GM21381 (cell line): Measurements from ENCODE around the gene NUP54.

Experiments
- ATAC-seq: cut with Tn5 transposase; IDR thresholded peaks from one replicate; pipeline ENCODE4 v1.9.1; 2021; ENCODE audit warnings: mild to moderate bottlenecking, moderate library complexity; ENCODE audit not compliant: unreplicated experiment

Gene NUP54

DNA sequence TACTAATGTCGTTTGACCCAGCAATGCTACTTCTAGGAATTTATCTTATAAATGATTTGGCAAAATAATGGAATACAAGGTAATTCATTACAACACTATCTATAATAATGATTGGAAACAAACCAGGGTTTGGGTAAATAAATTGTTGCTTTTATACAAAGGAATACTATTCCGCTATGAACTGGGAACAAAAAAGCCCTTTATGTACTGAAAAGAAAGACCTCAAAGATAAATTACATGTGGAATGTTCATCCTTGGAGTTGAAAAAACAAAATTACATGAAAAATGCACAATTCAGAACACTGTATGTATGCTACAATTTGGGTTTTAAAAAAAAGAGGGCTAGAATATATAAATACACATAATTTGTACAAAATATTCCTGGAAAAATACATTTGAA lies 5.2 kb upstream of the NUP54 start:
- no peak for ATAC-seq

DNA sequence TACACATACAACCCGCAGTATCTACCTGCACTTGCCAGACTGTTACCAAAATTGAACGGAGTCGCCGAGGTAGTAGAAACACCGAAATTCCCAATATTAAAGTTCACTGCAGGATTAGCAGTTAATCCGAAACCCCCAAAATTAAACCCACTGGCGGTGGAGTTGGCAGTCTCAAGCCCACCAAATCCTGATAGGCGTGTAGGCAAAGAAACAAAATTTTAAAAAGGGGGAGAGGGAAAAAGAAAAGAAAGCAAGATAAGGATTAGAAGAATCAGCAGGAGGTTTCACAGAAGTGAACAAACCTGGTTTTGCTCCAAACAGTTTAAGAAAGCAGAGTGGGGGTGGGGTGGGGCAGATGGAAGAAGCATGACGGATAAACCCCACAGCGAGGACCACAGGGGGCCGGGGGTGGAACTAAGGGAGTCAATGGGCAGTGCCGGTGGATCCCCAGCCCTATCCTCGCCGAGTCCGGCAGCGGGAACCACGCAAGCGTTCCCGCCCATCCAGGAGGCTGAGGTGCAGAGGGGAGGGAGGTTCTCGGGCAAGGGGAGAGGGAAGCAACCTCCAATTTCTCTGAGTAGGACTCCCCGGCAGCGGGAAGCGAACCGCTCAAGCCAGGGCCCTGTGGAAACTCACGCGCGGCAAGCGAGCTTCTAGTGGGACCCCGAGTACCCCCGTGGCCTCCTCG lies 599 bp downstream of the NUP54 start:
- ATAC-seq: peak; percentile 33

DNA sequence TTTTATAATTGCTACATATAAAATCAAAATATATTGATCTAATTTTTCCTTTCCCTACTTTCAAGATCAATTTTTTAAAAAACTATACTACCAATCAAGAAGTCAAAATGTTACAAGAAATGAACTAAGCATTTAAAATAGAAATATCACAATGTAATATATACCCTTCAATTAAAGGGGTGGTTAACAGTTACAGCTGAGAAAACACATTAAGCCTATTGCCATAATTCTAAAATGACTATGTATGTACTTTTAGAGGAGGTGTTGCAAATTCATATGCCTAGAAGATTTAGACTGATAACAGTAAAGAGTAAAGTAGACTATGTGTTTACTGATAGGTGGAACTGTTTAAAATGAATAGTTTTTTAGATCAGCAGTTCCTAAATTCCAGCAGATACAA lies 3.7 kb downstream of the NUP54 start:
- no peak for ATAC-seq

DNA sequence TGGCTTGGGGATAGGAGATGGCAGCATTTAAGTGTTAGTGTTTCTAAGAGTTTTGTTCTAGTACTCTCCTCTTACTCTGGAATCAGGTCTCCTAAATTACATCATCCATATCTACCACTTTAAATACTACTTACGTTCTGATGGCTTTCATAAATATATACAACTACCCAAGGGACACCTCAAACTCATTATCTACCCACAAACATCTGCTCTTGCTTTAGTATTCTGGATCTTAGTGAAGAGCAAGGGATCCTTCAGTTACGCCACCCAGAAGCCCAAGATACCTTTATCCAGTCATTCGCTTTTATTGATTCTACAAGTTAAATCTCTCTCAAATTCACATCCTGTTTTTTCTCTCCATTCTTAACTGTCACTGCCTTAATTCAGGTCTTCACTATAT lies 7.0 kb downstream of the NUP54 start:
- ATAC-seq: no peak

DNA sequence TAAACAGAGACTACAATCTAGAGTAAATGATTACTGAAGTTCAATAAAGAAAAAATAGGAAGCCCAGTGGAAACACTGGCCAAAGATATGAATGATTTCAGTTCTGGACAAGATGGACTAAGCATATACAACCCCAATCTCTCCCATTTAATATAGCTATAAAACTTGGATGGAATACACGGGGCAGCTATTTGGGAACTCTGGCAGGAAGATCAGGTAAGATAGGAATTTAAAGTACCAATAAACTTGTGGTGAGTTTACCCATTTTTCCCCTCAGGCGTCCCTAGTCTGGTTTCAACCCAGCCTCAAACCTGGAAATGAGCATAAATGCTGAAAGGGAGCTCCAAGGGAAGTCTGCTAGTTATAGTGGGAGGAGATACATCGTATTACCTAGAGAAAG lies 20.4 kb downstream of the NUP54 start:
- ATAC-seq: no peak

DNA sequence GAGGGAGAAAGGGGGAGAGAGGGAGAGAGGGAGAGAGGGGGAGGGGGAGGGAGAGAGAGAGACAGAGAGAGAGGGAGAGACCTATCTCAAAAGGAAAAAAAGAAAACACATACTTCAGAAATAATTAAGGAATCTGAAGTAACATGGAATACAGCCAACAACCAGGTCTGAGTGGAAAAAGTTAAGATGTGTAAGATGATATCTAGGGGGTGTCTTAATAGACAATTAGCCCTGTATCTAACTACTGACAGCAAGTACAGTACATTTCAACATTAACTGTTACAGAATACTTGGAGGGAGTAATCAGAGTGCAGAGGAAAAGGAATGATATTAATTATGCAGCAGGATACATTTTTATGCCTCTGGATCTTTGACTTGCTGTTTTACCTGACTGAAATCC lies 22.4 kb downstream of the NUP54 start:
- ATAC-seq: no peak

DNA sequence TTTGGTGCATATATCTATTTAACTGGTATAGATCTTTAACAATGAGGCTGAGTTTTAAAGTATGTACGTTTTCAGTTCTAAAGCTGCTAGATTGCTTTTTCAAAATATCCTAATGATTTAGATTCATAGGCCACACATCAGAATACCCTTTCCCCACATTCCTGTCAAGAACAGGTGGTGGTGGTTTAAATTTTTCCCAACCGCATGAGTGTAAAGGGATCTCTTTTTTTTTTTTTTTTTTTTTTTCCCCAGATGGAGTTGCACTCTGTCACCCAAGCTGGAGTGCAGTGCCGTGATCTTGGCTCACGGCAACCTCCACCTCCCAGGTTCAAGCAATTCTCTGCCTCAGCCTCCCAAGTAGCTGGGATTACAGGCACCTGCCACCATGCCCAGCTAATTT lies 28.0 kb downstream of the NUP54 start:
- ATAC-seq: no peak

DNA sequence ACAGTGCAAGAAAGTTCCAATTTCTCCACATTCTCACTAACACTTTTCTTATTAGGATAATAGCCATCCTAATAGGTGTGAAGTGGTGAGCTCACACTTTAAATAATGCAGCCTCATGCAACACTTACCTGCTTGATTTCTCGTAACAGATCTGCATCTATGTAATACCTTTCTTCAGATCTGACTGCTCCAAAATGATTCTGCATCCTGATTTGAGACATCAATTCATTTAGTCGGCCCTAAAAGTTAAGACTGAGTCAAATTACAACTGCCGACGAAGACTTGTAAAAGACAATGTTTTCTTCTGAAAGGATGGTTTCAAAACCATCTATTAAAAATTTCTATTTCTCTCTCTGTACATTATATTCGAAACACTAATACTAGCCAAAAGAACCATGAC lies 30.7 kb downstream of the NUP54 start:
- no peak for ATAC-seq

DNA sequence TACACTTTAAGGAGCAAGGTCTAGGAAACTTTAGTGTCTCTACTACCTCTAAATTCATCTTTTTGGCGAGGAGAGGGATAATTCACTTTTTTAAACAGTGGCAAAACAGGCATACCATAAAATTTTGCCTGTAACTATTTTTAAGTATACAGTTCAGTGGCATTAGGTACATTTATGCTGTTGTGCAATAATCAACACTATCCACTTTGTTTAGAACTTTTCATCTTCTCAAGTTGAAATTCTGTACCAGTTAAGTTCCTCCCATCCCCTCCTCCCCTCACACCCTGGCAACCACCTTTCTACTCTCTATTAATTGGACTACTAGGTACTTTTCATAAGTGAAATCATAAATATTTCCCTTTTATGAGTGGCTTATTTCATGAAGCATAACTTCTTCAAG lies 31.4 kb downstream of the NUP54 start:
- no peak for ATAC-seq

DNA sequence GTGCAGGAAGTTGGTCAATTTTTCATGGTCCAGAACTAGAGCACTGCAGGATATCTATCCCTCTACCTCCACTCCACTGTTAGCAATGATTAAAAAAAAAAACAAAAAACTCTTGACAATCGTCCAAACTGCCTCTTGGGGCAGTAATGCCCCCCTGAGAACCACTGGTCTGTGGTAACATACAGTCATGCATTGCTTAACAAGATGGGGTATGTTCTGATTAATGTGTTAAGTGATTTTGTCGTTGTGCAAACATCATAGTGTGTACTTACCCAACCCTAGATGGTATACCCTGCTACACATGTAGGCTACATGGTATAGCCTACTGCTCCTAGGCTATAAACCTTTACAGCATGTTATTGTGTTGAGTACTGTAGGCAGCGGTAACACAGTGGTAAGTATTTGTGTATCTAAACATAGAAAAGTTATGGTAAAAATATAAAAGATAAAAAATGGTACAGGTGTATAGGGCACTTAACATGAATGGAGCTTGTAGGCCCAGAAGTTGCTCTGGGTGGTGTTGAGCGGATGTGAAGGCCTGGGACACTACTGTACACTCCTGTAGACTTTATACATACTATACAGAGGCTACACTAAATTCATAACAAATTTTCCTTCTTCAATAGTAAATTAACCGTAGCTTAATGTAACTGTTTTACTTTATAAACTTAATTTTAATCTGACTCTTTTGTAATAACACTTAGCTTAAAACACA lies 39.6 kb downstream of the NUP54 start:
- ATAC-seq: no peak

DNA sequence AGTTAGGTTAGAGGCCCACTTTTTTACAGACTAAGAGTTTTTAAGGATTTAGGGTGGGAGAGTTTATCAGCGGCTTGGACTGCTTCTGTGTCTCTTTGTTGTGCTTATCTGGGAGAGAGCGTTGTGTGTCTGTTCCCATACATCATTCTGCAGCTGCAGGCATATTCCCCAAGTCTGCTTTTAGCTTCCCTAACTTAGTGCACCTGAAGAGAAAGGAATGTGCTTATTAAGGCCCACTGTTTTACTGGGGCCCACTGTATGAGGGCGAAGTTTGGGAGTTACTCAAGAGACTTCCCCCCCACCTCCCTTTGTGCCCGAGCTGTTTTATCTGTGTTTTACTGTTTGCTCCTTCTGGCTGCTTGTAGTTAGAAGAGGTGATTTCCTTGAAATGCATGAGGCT lies 41.8 kb downstream of the NUP54 start:
- ATAC-seq: no peak

DNA sequence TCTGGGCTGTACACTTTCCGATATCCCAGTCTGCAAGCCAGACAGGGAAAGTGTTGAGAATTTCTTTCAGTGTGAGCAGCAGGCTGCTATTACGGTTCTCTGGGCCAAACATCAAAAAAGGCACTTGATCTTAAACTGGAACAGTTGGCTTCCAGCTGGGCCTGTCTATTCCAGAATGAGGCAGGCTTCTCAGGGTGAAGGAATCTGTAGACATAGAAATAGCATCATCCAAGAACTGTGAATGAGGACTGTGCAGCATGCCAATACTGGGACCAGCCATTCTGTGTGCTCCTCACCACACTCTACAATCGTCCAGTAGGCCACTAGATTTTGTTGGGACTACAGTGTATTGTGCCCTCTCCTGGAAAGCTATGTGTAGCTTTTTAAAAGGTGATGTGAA lies 42.5 kb downstream of the NUP54 start:
- no peak for ATAC-seq

DNA sequence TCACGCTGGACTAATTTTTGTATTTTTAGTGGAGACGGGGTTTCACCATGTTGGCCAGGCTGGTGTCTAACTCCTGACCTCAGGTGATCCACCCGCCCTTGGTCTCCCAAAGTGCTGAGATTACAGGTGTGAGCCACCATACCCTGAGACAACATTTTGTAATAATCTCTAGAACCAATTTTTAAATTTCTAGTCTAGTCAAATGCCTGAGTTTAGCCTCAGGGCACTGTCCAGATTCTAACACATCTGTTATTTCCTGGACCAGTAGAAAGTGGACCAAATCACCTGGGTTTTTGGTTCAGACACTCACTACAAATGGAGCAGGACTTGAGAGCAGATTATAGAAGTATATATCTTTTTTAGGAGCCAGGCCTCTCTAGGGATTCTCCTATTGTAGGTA lies 52.1 kb downstream of the NUP54 start:
- ATAC-seq: no peak

DNA sequence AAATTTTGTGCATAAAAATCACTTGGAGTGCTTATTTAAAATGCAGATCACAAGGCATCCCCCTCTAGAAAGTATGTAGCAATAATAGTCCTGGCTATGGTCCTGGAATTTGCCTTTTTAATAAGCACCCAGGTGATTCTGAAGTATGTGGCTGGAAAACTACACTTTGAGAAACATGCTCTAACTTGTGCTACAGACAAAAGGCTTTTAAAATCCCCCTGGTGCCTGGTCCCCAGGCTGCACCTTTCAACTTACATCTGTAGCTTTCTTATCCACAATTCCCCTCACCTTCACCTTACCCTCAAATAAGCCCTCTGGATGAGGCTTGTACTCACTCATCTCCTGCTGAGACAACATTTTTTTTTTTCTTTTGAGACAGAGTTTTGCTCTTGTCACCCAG lies 52.6 kb downstream of the NUP54 start:
- no peak for ATAC-seq

DNA sequence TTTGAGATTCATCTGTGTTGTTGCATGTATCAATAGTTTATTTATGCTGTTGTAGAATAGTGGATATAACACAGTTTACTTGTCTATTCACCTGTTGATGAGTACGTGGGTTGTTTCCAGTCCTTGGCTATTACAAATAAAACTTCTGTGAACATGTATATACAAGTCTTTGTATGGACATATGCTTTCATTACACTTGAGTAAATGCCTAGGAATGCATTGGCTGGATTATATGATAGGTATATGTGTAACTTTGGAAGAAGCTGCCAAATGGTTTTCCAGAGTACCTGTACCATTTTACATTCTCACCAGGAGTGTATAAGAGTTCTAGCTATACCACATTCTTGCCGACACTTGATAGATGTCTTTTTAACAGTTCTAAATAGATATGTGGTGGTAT lies 57.1 kb downstream of the NUP54 start:
- no peak for ATAC-seq

DNA sequence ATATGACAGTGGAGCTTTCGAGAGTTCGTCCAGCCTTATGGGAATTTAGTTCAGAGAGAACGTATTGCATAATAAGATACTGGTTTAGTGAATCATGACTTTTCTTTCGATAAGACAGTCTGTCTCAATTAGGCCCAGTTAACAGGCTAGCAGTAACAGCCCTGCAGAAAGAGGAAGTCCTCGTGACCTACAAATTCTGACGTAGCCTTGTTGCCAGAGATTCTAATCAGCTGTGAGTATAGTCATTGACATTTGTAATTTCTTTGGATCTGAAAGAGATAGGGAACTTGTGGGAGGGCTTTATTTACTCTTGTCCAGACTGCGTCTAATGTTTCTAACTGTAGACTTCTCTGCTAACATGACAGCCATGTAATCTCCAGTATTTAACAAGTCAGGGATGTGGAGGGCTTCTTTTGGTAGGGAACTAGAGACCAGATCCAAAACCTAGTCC lies 57.9 kb downstream of the NUP54 start:
- ATAC-seq: peak; percentile 62

DNA sequence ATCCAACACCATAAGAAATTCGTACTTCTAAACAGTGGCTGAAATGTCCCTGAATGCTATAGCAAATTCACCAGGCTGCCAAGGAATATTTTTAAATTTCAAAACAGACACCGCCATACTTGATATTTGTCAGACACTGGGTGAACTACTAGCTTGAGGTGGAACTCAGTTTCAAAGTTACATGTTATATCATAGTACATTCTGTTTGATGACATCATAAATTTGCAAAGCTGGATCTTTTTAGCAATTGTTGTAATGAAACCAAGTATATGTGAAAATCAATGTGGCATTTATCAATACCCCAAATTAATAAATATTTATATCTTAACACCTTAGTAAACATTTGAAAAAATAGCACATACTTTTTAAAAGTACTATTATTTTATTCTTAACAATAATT lies 59.5 kb downstream of the NUP54 start:
- no peak for ATAC-seq

DNA sequence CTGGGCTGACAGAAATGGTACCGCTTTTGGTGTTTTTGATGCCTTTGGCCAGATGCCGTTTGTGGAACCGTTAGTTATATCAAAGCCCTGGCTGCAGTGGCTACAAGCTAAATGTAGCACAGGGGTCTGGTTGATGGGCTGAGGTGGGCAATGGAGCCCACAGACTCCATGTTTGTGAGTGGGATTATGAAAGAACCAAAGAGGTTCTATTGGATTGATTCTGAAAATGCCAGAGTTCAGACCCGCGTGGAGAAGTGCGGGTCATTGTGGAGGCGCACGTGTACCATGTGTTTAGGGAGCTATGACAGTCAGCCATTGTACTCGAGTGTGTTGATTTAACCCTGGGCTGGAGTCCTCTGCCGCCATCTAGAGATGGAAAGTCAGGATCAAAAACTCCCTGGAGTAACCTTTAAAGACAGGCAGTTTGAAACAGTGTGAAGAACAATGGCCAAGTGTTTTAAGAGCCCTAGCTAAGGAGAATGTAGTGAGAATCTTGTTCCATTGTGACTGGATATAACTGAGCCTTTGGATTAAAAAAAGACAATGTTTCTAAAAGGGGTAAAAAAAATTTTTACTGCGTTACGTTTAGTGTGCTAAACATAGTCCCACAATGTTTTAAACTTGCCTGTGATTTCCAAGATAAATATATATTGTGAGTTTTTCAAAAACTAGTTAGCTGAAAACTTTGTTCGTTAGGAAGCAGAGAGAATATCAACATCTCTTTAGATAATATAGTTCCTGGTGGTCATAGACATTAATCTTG lies 61.0 kb downstream of the NUP54 start:
- ATAC-seq: no peak

DNA sequence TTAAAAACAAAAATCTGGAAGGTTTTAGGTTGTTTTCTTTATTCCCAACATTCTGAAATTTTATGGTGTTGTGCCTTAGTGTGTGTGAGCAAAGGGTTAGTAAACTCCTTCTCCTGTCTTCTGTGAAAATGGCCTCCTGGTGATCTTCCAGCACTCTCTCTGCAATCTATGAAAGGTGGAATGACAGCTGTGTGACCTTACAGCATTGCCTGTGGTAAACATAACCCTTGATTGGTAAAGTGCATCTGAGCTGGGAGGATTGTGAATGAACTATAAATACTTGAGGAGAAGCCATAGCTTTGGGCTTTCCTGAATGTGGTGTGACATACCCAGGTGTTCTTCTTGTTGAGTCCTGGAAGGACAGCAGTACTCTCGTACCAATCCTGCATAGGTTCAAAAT lies 63.7 kb downstream of the NUP54 start:
- no peak for ATAC-seq

DNA sequence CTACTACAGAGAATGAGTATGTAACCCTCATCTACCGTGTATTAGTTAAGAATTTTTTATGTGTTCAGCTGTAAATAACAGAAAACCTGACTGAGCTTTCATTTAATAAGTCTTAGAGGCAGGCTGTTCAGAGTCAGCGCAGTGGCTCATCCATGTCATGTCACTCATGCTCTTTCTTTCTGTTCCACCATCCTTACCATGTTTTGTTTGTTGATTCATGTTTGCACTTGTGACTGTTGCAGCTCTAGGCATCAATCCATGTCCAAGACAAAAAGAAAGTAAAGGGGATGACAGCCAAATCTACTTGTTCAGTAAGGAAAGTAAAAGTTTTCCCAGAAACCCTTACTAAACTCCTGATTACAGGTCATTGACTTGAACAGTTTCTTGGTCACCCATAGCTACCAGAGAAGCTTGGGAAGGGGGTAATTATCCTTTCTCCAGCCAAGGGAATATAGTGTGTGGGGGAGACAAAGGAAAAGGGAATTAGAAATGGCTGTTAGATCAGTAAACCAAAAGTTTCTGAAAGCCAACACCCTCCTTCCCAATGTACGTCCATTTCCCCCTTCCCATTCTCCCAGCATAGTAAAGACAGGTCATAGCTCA lies 64.7 kb downstream of the NUP54 start:
- no peak for ATAC-seq

DNA sequence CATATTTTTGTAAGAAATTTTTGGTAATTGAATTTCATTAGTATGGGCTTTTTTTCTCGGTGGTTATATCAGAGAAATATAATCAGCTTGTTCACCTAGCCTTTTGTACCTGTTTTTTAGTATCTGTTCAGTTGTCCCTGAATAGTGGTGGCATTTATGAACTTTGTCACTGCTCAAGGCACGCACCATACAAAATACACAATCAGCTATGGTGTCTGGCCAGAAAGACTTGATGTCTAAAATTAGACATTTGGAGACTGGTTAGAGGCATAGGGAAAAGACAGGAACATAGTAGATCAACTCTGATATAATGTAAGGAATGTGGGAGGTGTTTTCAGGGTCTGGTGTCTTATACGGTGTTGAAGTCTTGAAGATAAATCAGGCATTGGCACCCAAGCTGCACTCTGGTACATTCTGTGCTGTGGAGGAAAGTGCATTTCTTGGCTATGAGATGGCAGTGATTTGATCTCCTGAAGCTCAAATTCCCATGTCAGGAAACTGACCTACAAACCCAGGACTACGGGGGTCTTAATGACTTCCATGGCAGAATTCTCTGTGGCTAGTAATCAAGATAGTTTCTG lies 70.1 kb downstream of the NUP54 start:
- ATAC-seq: no peak
